ENCODE measurements around the gene TMCC3.
A peak's percentile ranks its signal among the peaks of the same experiment; 100 is the strongest.

TMCC3 gene

GRCh38 chr12:94622475-94622874, 27.9 kb downstream of the TMCC3 start:
- H3K9me2 ChIP-seq (replicated peaks; ENCODE audit: insufficient read depth, low read length), result no peaks in the 10 kb centered on the region
- 0 out of 2 replicates have a peak, but pooled peaks cover 6% of the 10 kb centered on the region for H3F3A ChIP-seq (ENCODE audit: insufficient read depth, low read length)
- H3K9me3 ChIP-seq (replicated peaks; ENCODE audit: insufficient read depth, low read length), result no peaks in the 10 kb centered on the region
- H2AFZ ChIP-seq (ENCODE audit: low read length), result no peak overlapping the region
- peaks cover 59% of the 10 kb centered on the region for H3K79me2 ChIP-seq (ENCODE audit: low read length)
- peak overlapping the region; percentile 45; the same call in 1 of the 2 replicates for H3K27ac ChIP-seq (ENCODE audit: low read length)
- TF ChIP-seq EZH2 (optimal IDR thresholded peaks at IDR 0.05; ENCODE audit: low read depth, low read length), result no peak
- no peaks in the 10 kb centered on the region for H4K20me1 ChIP-seq (ENCODE audit: insufficient read depth, low read length)
- no peak for DNase-seq
- peak overlapping the region; percentile 45; the same call in 1 of the 2 replicates for H3K4me3 ChIP-seq (ENCODE audit: low read length)
- H3K4me2 ChIP-seq (ENCODE audit: low read depth, low read length), result peak overlapping the region; percentile 81
- no peak overlapping the region for H3K9ac ChIP-seq (ENCODE audit: low read length)
- no peaks in the 10 kb centered on the region for H3K36me3 ChIP-seq (replicated peaks; ENCODE audit: insufficient read depth, low read length)
- no peaks in the 10 kb centered on the region for H3K27me3 ChIP-seq (replicated peaks; ENCODE audit: insufficient read depth, low read length)
- 0 out of 2 replicates have a peak, but pooled peaks cover 8% of the 10 kb centered on the region for H3K4me1 ChIP-seq (ENCODE audit: low read length)

- H3F3A ChIP-seq (ENCODE audit: insufficient read depth, low read length), result 0 out of 2 replicates have a peak, but pooled peaks cover 6% of the 10 kb centered on the region
- DNase-seq, result peak; percentile 83
- no peaks in the 10 kb centered on the region for H4K20me1 ChIP-seq (ENCODE audit: insufficient read depth, low read length)
- no peaks in the 10 kb centered on the region for H3K36me3 ChIP-seq (replicated peaks; ENCODE audit: insufficient read depth, low read length)
- no peaks in the 10 kb centered on the region for H3K9me2 ChIP-seq (replicated peaks; ENCODE audit: insufficient read depth, low read length)
- H3K79me2 ChIP-seq (ENCODE audit: low read length), result peaks cover 58% of the 10 kb centered on the region
- H3K4me3 ChIP-seq (ENCODE audit: low read length), result peak overlapping the region; percentile 45
- no peaks in the 10 kb centered on the region for H3K9me3 ChIP-seq (replicated peaks; ENCODE audit: insufficient read depth, low read length)
- peak overlapping the region; percentile 81 for H3K4me2 ChIP-seq (ENCODE audit: low read depth, low read length)
- no peaks in the 10 kb centered on the region for H3K27me3 ChIP-seq (replicated peaks; ENCODE audit: insufficient read depth, low read length)
- H2AFZ ChIP-seq (ENCODE audit: low read length), result peak overlapping the region; percentile 64
- peak overlapping the region; percentile 45; the same call in 1 of the 2 replicates for H3K9ac ChIP-seq (ENCODE audit: low read length)
- peak overlapping the region; percentile 45; the same call in 1 of the 2 replicates for H3K27ac ChIP-seq (ENCODE audit: low read length)
- no peak for TF ChIP-seq CTCF (IDR thresholded peaks at IDR 0.05; ENCODE audit: low read length)
- no peak for TF ChIP-seq EZH2 (optimal IDR thresholded peaks at IDR 0.05; ENCODE audit: low read depth, low read length)
- no peak for TF ChIP-seq EZH2phosphoT487 (IDR thresholded peaks at IDR 0.05; ENCODE audit: low read length)
- H3K4me1 ChIP-seq (ENCODE audit: low read length), result 0 out of 2 replicates have a peak, but pooled peaks cover 8% of the 10 kb centered on the region
Observed at GRCh38 chr12:94621662-94622359, 28.5 kb downstream of the TMCC3 start.

- H3K27me3 ChIP-seq (replicated peaks; ENCODE audit: insufficient read depth, low read length), result no peaks in the 10 kb centered on the region
- no peaks in the 10 kb centered on the region for H3K9me3 ChIP-seq (replicated peaks; ENCODE audit: insufficient read depth, low read length)
- 0 out of 2 replicates have a peak, but pooled peaks cover 6% of the 10 kb centered on the region for H3F3A ChIP-seq (ENCODE audit: insufficient read depth, low read length)
- no peaks in the 10 kb centered on the region for H3K9me2 ChIP-seq (replicated peaks; ENCODE audit: insufficient read depth, low read length)
- no peak overlapping the region for H3K27ac ChIP-seq (ENCODE audit: low read length)
- TF ChIP-seq EZH2phosphoT487 (IDR thresholded peaks at IDR 0.05; ENCODE audit: low read length) (no peak), EZH2 (optimal IDR thresholded peaks at IDR 0.05; ENCODE audit: low read depth, low read length) (no peak), CTCF (IDR thresholded peaks at IDR 0.05; ENCODE audit: low read length) (no peak)
- no peak overlapping the region for H3K4me2 ChIP-seq (ENCODE audit: low read depth, low read length)
- H3K4me3 ChIP-seq (ENCODE audit: low read length), result no peak overlapping the region
- H2AFZ ChIP-seq (ENCODE audit: low read length), result no peak overlapping the region
- no peak for DNase-seq
- H3K4me1 ChIP-seq (ENCODE audit: low read length), result 0 out of 2 replicates have a peak, but pooled peaks cover 8% of the 10 kb centered on the region
- H3K79me2 ChIP-seq (ENCODE audit: low read length), result peaks cover 61% of the 10 kb centered on the region
- no peaks in the 10 kb centered on the region for H4K20me1 ChIP-seq (ENCODE audit: insufficient read depth, low read length)
- H3K36me3 ChIP-seq (replicated peaks; ENCODE audit: insufficient read depth, low read length), result no peaks in the 10 kb centered on the region
- H3K9ac ChIP-seq (ENCODE audit: low read length), result no peak overlapping the region
Observed at GRCh38 chr12:94620621-94621020, 29.7 kb downstream of the TMCC3 start.

All from MM.1S (cell line).